SKM-1 (cell line): ENCODE measurements around the gene CPLANE2.
"Not testable (repeated sequence)": the region's sequence is repeated elsewhere in the genome, so short reads cannot be mapped to it uniquely, and the experiment has no call there.

Experiments used
- DNase-seq: peaks from one replicate; lab custom pipeline; 2025; ENCODE audit not compliant: unreplicated experiment; lab: John Stamatoyannopoulos, UW

Gene CPLANE2

GRCh38 chr1:16210581-16210980, 26.4 kb downstream of the CPLANE2 start:
- DNase-seq = no peak

- DNase-seq = no peak
These were observed 27.1 kb downstream of the CPLANE2 start for GRCh38 chr1:16209847-16210407.

- DNase-seq = no peak
These were observed 27.7 kb downstream of the CPLANE2 start for GRCh38 chr1:16209132-16209846.

- no peak for DNase-seq
These were observed 28.6 kb downstream of the CPLANE2 start for GRCh38 chr1:16208270-16208987.

GRCh38 chr1:16207318-16208269, 29.4 kb downstream of the CPLANE2 start:
- no peak for DNase-seq

- DNase-seq = peak; percentile 95
These were observed 30.3 kb downstream of the CPLANE2 start for GRCh38 chr1:16206547-16207317.

GRCh38 chr1:16205891-16206546, 31.0 kb downstream of the CPLANE2 start:
- no peak for DNase-seq

GRCh38 chr1:16205334-16205671, 31.7 kb downstream of the CPLANE2 start:
- no peak for DNase-seq

GRCh38 chr1:16204634-16205333, 32.2 kb downstream of the CPLANE2 start:
- DNase-seq = no peak

GRCh38 chr1:16204216-16204615, 32.8 kb downstream of the CPLANE2 start:
- no peak for DNase-seq

GRCh38 chr1:16203550-16203949, 33.4 kb downstream of the CPLANE2 start:
- DNase-seq = no peak

GRCh38 chr1:16202281-16203210, 34.4 kb downstream of the CPLANE2 start:
- no peak for DNase-seq

GRCh38 chr1:16199700-16200099, 37.3 kb downstream of the CPLANE2 start:
- DNase-seq = no peak

GRCh38 chr1:16199157-16199501, 37.9 kb downstream of the CPLANE2 start:
- no peak for DNase-seq

GRCh38 chr1:16198444-16199156, 38.4 kb downstream of the CPLANE2 start:
- DNase-seq = no peak

GRCh38 chr1:16196874-16197273, 40.1 kb downstream of the CPLANE2 start:
- DNase-seq = no peak

GRCh38 chr1:16196139-16196538, 40.8 kb downstream of the CPLANE2 start:
- not testable (repeated sequence) for DNase-seq

GRCh38 chr1:16195518-16195905, 41.5 kb downstream of the CPLANE2 start:
- DNase-seq = no peak
